Measurements from ENCODE around the gene LY6G5B. TPM values are rescaled to one million over a fixed set of nuclear protein-coding genes. Genes with fewer than 3 reads are reported as not detected.

The LY6G5B gene
- polyA plus RNA-seq (2012; ENCODE audit: low read depth, missing spikeins), result 26.0 TPM

GRCh38 chr6:31669676-31670075 lies at the start of gene LY6G5B:
LY6G5B (plus strand) TSS chr6:31669976; CDS start chr6:31670951, 975 bp downstream.
- FAIRE-seq, result no peak
- DNase-seq (ENCODE audit: insufficient read length, low spot score), result no peak
- TF ChIP-seq POLR2AphosphoS5 (IDR thresholded peaks at IDR 0.05; ENCODE audit: low read depth, low read length), result no peak
- no peak for TF ChIP-seq POLR2A (IDR thresholded peaks at IDR 0.05; ENCODE audit: low read depth, low read length)
- no peak for TF ChIP-seq POU2F2 (IDR thresholded peaks at IDR 0.05; ENCODE audit: low read depth, low read length)
- TF ChIP-seq TAF1 (IDR thresholded peaks at IDR 0.05; ENCODE audit: low read depth, low read length), result no peak
- no peak for TF ChIP-seq PAX5 (IDR thresholded peaks at IDR 0.05; ENCODE audit: insufficient read depth, low read length, severe bottlenecking)
- TF ChIP-seq SPI1 (IDR thresholded peaks at IDR 0.05; ENCODE audit: low read depth, low read length), result no peak

GRCh38 chr6:31620586-31621319 lies 49.0 kb upstream of the LY6G5B start, which contains the start of gene PRRC2A:
PRRC2A (plus strand) TSS chr6:31620715; CDS start chr6:31622790, 2,075 bp downstream.
- FAIRE-seq, result peak; percentile 40
- TF ChIP-seq PAX5 (IDR thresholded peaks at IDR 0.05; ENCODE audit: insufficient read depth, low read length, severe bottlenecking) (peak; percentile 3), POLR2AphosphoS5 (IDR thresholded peaks at IDR 0.05; ENCODE audit: low read depth, low read length) (peak; percentile 82), SPI1 (IDR thresholded peaks at IDR 0.05; ENCODE audit: low read depth, low read length) (no peak), POLR2A (IDR thresholded peaks at IDR 0.05; ENCODE audit: low read depth, low read length) (peak; percentile 24), POU2F2 (IDR thresholded peaks at IDR 0.05; ENCODE audit: low read depth, low read length) (0 out of 2 replicates have a peak, but pooled peaks have one; percentile 87), TAF1 (IDR thresholded peaks at IDR 0.05; ENCODE audit: low read depth, low read length) (peak; percentile 93)
- peak; percentile 75 for DNase-seq (ENCODE audit: insufficient read length, low spot score)

- TF ChIP-seq POLR2AphosphoS5 (IDR thresholded peaks at IDR 0.05; ENCODE audit: low read depth, low read length), result no peak
- TF ChIP-seq TAF1 (IDR thresholded peaks at IDR 0.05; ENCODE audit: low read depth, low read length), result no peak
- no peak for TF ChIP-seq POLR2A (IDR thresholded peaks at IDR 0.05; ENCODE audit: low read depth, low read length)
- no peak for TF ChIP-seq SPI1 (IDR thresholded peaks at IDR 0.05; ENCODE audit: low read depth, low read length)
- no peak for TF ChIP-seq PAX5 (IDR thresholded peaks at IDR 0.05; ENCODE audit: insufficient read depth, low read length, severe bottlenecking)
- TF ChIP-seq POU2F2 (IDR thresholded peaks at IDR 0.05; ENCODE audit: low read depth, low read length), result no peak
- DNase-seq (ENCODE audit: insufficient read length, low spot score), result no peak
- no peak for FAIRE-seq
Measured at GRCh38 chr6:31621320-31621939, 48.3 kb upstream of the LY6G5B start.

- no peak for DNase-seq (ENCODE audit: insufficient read length, low spot score)
- TF ChIP-seq PAX5 (IDR thresholded peaks at IDR 0.05; ENCODE audit: insufficient read depth, low read length, severe bottlenecking) (no peak), TAF1 (IDR thresholded peaks at IDR 0.05; ENCODE audit: low read depth, low read length) (no peak), POLR2AphosphoS5 (IDR thresholded peaks at IDR 0.05; ENCODE audit: low read depth, low read length) (no peak), POU2F2 (IDR thresholded peaks at IDR 0.05; ENCODE audit: low read depth, low read length) (no peak), POLR2A (IDR thresholded peaks at IDR 0.05; ENCODE audit: low read depth, low read length) (no peak), SPI1 (IDR thresholded peaks at IDR 0.05; ENCODE audit: low read depth, low read length) (no peak)
- FAIRE-seq, result no peak
Measured at GRCh38 chr6:31621991-31622390, 47.8 kb upstream of the LY6G5B start.

GRCh38 chr6:31622684-31623091 lies 47.1 kb upstream of the LY6G5B start:
- no peak for FAIRE-seq
- TF ChIP-seq PAX5 (IDR thresholded peaks at IDR 0.05; ENCODE audit: insufficient read depth, low read length, severe bottlenecking), result no peak
- TF ChIP-seq POLR2AphosphoS5 (IDR thresholded peaks at IDR 0.05; ENCODE audit: low read depth, low read length), result no peak
- no peak for TF ChIP-seq TAF1 (IDR thresholded peaks at IDR 0.05; ENCODE audit: low read depth, low read length)
- no peak for TF ChIP-seq POLR2A (IDR thresholded peaks at IDR 0.05; ENCODE audit: low read depth, low read length)
- no peak for DNase-seq (ENCODE audit: insufficient read length, low spot score)

GRCh38 chr6:31624070-31624469 lies 45.7 kb upstream of the LY6G5B start:
- DNase-seq (ENCODE audit: insufficient read length, low spot score) (no peak), FAIRE-seq (no peak)
- no peak for TF ChIP-seq POU2F2 (IDR thresholded peaks at IDR 0.05; ENCODE audit: low read depth, low read length)
- no peak for TF ChIP-seq SPI1 (IDR thresholded peaks at IDR 0.05; ENCODE audit: low read depth, low read length)
- no peak for TF ChIP-seq PAX5 (IDR thresholded peaks at IDR 0.05; ENCODE audit: insufficient read depth, low read length, severe bottlenecking)
- no peak for TF ChIP-seq POLR2A (IDR thresholded peaks at IDR 0.05; ENCODE audit: low read depth, low read length)
- no peak for TF ChIP-seq TAF1 (IDR thresholded peaks at IDR 0.05; ENCODE audit: low read depth, low read length)

GRCh38 chr6:31626952-31627351 lies 42.8 kb upstream of the LY6G5B start:
- TF ChIP-seq TAF1 (IDR thresholded peaks at IDR 0.05; ENCODE audit: low read depth, low read length) (no peak), POLR2A (IDR thresholded peaks at IDR 0.05; ENCODE audit: low read depth, low read length) (no peak), POLR2AphosphoS5 (IDR thresholded peaks at IDR 0.05; ENCODE audit: low read depth, low read length) (no peak), POU2F2 (IDR thresholded peaks at IDR 0.05; ENCODE audit: low read depth, low read length) (no peak), SPI1 (IDR thresholded peaks at IDR 0.05; ENCODE audit: low read depth, low read length) (no peak), PAX5 (IDR thresholded peaks at IDR 0.05; ENCODE audit: insufficient read depth, low read length, severe bottlenecking) (no peak)
- no peak for DNase-seq (ENCODE audit: insufficient read length, low spot score)
- FAIRE-seq, result no peak

- DNase-seq (ENCODE audit: insufficient read length, low spot score) (no peak), FAIRE-seq (no peak)
- TF ChIP-seq PAX5 (IDR thresholded peaks at IDR 0.05; ENCODE audit: insufficient read depth, low read length, severe bottlenecking) (no peak), POLR2AphosphoS5 (IDR thresholded peaks at IDR 0.05; ENCODE audit: low read depth, low read length) (0 out of 2 replicates have a peak, but pooled peaks have one; percentile 39), POLR2A (IDR thresholded peaks at IDR 0.05; ENCODE audit: low read depth, low read length) (peak; percentile 33; the same call in 1 of the 2 replicates)
Measured at GRCh38 chr6:31627690-31628287, 42.0 kb upstream of the LY6G5B start.

GRCh38 chr6:31629014-31629413 lies 40.8 kb upstream of the LY6G5B start:
- FAIRE-seq (no peak), DNase-seq (ENCODE audit: insufficient read length, low spot score) (no peak)
- TF ChIP-seq POLR2A (IDR thresholded peaks at IDR 0.05; ENCODE audit: low read depth, low read length) (peak; percentile 49; the same call in 1 of the 2 replicates), TAF1 (IDR thresholded peaks at IDR 0.05; ENCODE audit: low read depth, low read length) (no peak)
